NCI-H1417 (cell line): Measurements from ENCODE around the gene MEIOC.

Experiments used
- DNase-seq, 3 experiments: peaks; one replicate each; lab custom pipeline; 2025; lab: John Stamatoyannopoulos, UW

MEIOC gene

GRCh38 chr17:44708401-44709263, 52.4 kb downstream of the MEIOC start, which contains the start of gene DBF4B:
Gene DBF4B (plus strand): TSS chr17:44708665. CDS start chr17:44708821, 156 bp downstream.
- peak; percentile 91 to 97 (median 96) for DNase-seq

GRCh38 chr17:44719444-44719843, 63.2 kb downstream of the MEIOC start:
- no peak for DNase-seq

- no peak for DNase-seq
Observed at GRCh38 chr17:44722254-44722653, 66.0 kb downstream of the MEIOC start.
